ENCODE measurements around the gene RASA3.
"Not testable (repeated sequence)": the region's sequence is repeated elsewhere in the genome, so short reads cannot be mapped to it uniquely, and the experiment has no call there.

The RASA3 gene

GRCh38 chr13:113996081-113996911 is 136.1 kb downstream of the RASA3 start:
- DNase-seq, result no peak

DNA sequence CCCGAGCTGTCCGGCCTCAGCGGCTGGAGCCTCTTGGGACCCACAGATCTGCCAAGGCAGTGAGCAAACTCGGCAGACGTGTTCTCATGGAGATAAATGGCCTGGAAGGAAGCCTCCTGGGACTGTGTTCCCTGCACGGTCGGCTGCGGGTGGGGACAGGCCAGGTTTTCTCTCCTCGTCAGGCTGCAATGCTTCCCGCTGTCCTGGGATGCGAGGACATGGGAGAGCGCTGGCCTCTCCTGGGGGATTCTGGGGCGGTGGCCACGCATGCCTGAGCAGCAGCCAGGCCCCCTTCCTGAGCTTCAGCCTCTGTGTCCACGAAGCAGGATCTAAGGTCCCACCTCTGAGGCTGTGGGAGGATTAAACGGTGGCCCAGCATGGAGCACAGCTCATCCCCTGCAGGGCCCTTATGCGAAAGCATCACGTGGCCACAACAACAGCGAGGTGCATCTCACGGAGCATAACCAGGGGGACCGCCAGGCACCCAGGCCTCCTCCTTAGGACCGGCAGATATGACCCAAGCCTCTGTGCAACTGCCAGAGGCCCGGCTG is 137.3 kb downstream of the RASA3 start:
- no peak for DNase-seq

GRCh38 chr13:113992276-113993005 is 140.0 kb downstream of the RASA3 start:
- no peak for DNase-seq

DNA sequence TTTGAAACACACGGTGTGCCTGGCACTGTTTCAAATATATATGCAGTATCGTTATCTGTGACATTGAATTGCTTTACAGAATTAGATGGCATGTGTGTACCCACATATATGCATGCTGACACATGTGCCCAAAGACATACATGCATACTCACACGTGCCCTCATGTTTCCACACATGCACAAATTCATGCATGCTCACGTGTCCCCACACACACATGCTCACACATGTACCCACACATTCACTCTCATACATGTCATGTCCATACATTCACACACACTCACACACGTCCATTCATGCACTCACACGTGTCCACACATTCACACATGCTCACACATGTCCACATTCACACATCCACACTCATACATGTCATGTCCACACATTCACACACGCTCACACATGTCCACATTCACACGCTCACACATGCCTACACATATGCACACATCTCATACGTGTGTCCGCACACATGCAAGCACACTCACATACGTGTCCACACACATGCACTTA is 140.7 kb downstream of the RASA3 start:
- DNase-seq, result no peak

DNA sequence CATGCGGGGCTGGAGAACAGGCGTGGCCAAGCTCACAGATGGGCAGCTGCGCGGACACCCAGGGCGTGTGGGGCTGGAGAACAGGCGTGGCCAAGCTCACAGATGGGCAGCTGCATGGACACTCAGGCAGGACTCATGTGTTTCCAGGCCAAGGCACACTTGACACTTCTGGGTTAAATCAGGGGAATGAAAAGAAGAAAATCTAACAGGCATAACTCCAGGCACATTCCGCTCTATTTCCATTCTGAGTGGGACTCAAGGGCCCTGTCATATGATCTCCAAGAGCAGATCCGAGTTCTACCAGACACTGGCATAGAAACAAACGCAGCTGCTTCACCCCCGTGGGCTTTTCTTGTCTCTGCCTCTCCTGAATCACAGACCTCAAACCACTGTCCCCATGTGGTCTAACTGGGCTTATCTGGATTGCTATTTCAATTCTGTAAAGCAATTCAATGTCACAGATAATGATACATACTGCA is 141.2 kb downstream of the RASA3 start:
- no peak for DNase-seq

- DNase-seq, result no peak
These were observed 142.0 kb downstream of the RASA3 start for GRCh38 chr13:113990321-113990837.

GRCh38 chr13:113989585-113990300 is 142.7 kb downstream of the RASA3 start:
- no peak for DNase-seq

- DNase-seq, result not testable (repeated sequence)
These were observed 143.6 kb downstream of the RASA3 start for GRCh38 chr13:113988859-113989258.

GRCh38 chr13:113982296-113982661 is 150.1 kb downstream of the RASA3 start:
- DNase-seq, result no peak

- DNase-seq, result no peak
These were observed 150.7 kb downstream of the RASA3 start for GRCh38 chr13:113981611-113982295.

DNA sequence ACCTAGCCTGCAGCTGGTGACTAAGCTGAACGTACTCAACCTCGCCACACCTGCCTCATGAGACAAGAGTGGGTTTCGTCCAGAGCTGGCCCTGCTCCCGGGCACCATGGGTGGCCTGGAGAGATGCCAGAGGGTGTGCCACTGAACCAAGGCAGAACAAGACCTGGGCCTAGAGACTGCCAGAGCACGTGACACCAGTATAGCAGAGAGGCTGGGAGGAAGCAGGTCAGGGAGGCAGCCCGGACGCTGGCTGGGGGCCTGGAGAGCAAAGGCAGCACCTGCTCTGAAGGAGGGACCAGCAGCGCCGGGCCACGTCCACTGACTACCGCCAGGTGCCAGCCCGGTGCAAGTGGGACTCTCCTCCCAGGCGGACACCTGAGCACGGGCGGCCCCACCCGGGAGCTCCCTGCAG is 151.2 kb downstream of the RASA3 start:
- no peak for DNase-seq

DNA sequence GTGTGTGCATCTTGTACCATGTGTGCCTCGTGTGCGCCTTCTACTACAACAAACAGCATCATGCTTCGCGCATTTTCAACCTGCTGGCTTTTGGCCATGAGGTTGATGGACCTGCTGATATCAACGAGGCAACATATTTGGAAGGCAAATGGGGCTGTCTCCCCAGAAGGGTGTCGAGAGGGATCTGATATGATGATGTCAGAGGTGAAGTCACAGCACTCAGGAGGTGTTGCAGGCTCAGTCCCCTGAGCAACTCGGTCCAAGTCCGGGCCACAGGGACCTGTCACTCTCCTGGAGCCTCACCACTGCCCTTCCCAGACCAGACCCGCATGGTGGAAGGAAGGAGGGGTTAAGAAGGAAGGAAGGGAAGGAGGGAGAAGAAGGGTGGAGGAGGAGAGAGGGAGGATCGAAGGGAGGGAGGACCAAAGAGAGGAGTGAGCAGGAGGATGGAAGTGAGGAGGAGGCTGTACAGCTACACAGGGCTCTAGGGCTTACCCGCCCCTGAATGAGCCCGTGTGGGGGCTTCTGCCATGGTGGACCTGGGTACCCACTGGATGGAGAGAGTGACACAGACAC is 151.8 kb downstream of the RASA3 start:
- no peak for DNase-seq

DNA sequence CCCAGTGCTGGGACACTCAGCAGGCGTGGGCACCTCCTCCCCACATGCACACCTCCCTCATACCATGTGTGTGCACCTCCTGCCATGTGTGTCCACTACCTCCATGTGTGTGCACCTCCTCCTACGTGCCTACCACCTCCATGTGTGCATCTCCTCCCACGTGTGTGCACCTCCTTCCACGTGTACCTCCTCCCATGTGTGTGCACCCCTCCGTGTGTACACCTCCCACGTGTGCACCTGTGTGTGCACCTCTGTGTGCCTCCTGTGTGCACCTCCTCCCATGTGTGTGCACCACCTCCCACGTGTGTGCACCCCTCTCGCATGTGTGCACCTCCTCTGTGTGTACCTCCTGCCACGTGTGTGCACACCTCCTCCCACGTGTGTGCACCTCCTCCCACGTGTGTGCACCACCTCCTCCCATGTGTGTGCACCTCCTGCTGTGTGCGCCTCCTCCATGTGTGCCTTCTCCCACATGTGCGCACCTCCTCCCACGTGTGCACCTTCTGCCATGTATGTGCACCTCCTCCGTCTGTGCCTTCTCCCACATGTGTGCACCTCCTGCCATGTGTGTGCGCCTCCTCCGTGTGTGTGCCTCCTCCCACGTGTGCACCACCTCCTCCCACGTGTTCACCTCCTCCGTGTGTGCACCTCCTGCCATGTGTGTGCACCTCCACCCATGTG is 152.5 kb downstream of the RASA3 start:
- DNase-seq, result no peak

- DNase-seq, result no peak
These were observed 153.5 kb downstream of the RASA3 start for GRCh38 chr13:113978741-113979481.

GRCh38 chr13:113977976-113978375 is 154.4 kb downstream of the RASA3 start:
- no peak for DNase-seq

DNA sequence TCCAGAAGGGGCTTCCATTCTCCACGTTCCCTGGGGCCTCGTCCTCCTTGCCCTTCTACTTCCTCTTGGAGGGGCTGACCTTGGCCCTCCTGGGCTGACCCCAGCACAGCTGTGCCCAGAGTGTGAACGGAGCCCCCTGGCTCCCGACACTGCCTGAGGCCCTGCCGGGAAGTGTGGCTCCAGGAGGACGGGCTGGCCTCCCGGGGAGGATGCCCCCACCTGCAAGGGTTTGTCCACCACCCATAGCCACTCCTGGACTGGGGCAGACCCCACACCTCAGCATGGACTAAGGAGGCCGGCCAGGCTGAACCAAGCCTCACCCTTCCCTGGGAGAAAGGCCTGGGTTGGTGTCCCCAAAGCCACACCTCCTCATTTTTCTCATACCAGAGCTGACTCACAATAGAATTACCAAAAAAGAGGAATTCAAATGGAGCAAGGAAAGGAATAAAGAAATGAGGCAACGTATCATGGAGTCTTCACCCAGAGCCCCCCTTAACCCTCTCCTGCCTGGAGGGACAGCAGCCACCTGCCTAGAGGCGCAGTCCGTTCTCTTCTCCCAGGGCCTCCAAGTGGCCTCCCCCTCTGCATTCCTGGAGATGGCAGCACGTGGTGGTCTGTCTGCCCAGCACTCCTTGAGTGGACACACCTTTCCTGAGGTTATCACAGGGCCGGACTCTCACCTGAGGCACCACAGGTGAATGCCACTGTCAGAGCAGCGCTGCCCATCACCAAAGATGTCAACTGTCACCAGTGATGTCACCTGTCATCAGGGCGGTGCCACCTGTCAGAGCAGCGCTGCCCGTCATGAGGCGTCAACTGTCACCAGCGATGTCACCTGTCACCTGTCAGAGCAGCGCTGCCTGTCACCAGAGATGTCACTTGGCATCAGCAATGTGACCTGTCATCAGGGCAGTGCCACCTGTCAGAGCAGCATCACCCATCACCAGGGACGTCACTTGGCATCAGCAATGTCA is 155.4 kb downstream of the RASA3 start:
- no peak for DNase-seq

DNA sequence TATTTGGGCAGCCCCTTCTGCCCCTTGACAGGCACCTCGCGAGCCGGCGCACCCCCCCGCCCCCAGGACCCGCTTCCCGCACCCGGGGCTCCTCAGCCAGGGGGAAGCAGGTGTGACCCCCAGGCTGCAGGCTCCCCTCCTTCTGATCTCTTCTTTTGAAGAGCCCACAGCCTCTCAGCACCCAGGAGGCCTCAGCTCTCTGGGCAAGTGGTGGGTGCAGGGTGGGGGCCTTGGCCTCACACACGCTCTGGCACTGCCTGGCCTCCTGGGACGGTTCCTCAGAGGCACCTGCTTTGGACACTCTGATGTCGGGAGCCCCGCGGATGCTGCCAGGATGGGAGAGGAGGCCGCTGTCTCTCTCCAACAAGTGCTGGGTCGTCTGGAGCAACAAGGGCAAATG is 157.0 kb downstream of the RASA3 start:
- no peak for DNase-seq

GRCh38 chr13:113974304-113975281 is 157.8 kb downstream of the RASA3 start:
- no peak for DNase-seq

Data from CD4-positive, alpha-beta T cell treated with Interferon alpha-2 for 1 hour (primary cell).